Measurements from ENCODE around the gene DAZAP1.

Gene DAZAP1

GRCh38 chr19:1364070-1364704, 43.2 kb upstream of the DAZAP1 start:
- no peak overlapping the region for H3K4me3 ChIP-seq
- no peak for TF ChIP-seq CTCF (IDR thresholded peaks at IDR 0.05)
- DNase-seq (ENCODE audit: low spot score), result no peak
- no peak overlapping the region for H3K27ac ChIP-seq

- Histone ChIP-seq H3K27ac (no peak overlapping the region), H3K4me3 (no peak overlapping the region)
- DNase-seq (ENCODE audit: low spot score), result no peak
- TF ChIP-seq CTCF (IDR thresholded peaks at IDR 0.05), result no peak
Observed at GRCh38 chr19:1365319-1366269, 41.8 kb upstream of the DAZAP1 start.

- Histone ChIP-seq H3K27ac (no peak overlapping the region), H3K4me3 (no peak overlapping the region)
- TF ChIP-seq CTCF (IDR thresholded peaks at IDR 0.05), result no peak
- no peak for DNase-seq (ENCODE audit: low spot score)
Observed at GRCh38 chr19:1366296-1366695, 41.1 kb upstream of the DAZAP1 start.

- peak overlapping the region; percentile 13 to 39 for H3K27ac ChIP-seq
- no peak for DNase-seq (ENCODE audit: low spot score)
- no peak for TF ChIP-seq CTCF (IDR thresholded peaks at IDR 0.05)
- no peak overlapping the region for H3K4me3 ChIP-seq
Observed at GRCh38 chr19:1366899-1367870, 40.2 kb upstream of the DAZAP1 start.

- Histone ChIP-seq H3K4me3 (no peak overlapping the region), H3K27ac (no peak overlapping the region)
- no peak for TF ChIP-seq CTCF (IDR thresholded peaks at IDR 0.05)
- no peak for DNase-seq (ENCODE audit: low spot score)
Observed at GRCh38 chr19:1369214-1369805, 38.1 kb upstream of the DAZAP1 start.

GRCh38 chr19:1370579-1371361, 36.6 kb upstream of the DAZAP1 start:
- Histone ChIP-seq H3K27ac (no peak overlapping the region), H3K4me3 (no peak overlapping the region)
- no peak for TF ChIP-seq CTCF (IDR thresholded peaks at IDR 0.05)
- DNase-seq (ENCODE audit: low spot score), result peak; percentile 66

Measured in coronary artery (tissue), 2 donors.